GM12875 (cell line): ENCODE measurements around the gene PPM1E.
"Not testable (repeated sequence)": the region's sequence is repeated elsewhere in the genome, so short reads cannot be mapped to it uniquely, and the experiment has no call there.

Experiments used
- H3K4me3 ChIP-seq: one replicate; pipeline ENCODE4 v1.5.1; 2011; ENCODE audit warnings: low read depth, low read length, control low read depth
- TF ChIP-seq, protein P1 (sequence below): IDR thresholded peaks from 2 replicates; pipeline ENCODE4 v1.5.1; 2011; ENCODE audit warnings: low read depth, mild to moderate bottlenecking, control low read depth, inconsistent platforms, low read length, moderate library complexity, borderline replicate concordance; ENCODE audit not compliant: insufficient read depth

The PPM1E gene

DNA sequence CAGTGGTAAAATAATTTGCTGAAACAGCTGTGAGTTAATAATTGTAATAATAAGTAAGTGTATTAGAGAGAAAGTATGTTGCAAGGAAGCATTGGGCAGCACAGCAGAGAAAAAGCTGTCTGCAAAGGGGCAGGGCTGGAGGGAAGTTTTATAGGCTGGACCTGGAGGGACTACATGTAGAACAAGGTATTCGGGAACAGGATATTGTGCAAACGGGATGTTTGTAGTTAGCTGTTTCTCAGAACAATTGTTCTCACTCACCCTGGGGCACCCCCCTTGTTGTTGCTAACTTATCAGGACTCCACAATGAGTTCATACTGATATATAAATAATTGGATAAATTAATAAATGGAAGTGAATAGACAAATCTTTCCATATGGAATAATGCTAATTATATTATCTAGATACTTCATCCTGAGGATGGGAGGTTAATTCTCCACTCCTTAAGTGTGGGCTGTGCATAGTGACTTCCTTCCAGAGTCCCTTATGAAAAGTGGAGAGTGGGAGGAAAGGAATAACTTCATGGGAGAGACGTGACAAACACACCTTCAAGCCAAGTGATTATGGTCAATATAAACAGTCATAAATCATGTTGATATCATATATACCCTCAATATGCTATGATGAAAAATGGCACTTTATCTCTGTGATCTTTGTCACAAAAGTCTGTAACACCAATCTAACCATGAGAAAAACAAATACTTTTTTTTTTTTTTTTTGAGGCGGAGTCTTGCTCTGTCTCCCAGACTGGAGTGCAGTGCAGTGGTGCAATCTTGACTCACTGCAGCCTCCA is 85.4 kb downstream of the PPM1E start:
- no peak overlapping the region for H3K4me3 ChIP-seq
- TF ChIP-seq, protein P1, sequence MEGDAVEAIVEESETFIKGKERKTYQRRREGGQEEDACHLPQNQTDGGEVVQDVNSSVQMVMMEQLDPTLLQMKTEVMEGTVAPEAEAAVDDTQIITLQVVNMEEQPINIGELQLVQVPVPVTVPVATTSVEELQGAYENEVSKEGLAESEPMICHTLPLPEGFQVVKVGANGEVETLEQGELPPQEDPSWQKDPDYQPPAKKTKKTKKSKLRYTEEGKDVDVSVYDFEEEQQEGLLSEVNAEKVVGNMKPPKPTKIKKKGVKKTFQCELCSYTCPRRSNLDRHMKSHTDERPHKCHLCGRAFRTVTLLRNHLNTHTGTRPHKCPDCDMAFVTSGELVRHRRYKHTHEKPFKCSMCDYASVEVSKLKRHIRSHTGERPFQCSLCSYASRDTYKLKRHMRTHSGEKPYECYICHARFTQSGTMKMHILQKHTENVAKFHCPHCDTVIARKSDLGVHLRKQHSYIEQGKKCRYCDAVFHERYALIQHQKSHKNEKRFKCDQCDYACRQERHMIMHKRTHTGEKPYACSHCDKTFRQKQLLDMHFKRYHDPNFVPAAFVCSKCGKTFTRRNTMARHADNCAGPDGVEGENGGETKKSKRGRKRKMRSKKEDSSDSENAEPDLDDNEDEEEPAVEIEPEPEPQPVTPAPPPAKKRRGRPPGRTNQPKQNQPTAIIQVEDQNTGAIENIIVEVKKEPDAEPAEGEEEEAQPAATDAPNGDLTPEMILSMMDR = no peak

DNA sequence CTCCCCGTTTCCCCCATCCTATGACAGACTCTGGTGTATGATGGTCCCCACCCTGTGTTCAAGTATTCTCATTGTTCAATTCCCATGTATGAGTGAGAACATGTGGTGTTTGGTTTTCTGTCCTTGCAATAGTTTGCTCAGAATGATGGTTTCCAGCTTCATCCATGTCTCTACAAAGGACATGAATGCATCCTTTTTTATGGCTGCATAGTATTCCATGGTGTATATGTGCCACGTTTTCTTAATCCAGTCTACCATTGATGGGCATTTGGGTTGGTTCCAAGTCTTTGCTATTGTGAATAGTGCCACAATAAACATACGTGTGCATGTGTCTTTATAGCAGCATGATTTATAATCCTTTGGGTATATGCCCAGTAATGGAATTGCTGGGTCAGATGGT is 90.8 kb downstream of the PPM1E start:
- not testable (repeated sequence) for H3K4me3 ChIP-seq

DNA sequence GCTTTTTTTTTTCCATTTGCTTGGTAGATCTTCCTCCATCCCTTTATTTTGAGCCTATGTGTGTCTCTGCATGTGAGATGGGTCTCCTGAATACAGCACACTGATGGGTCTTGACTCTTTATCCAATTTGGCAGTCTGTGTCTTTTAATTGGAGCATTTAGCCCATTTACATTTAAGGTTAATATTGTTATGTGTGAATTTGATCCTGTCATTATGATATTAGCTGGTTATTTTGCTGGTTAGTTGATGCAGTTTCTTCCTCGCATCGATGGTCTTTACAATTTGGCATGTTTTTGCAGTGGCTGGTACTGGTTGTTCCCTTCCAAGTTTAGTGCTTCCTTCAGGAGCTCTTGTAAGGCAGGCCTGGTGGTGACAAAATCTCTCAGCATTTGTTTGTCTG is 94.5 kb downstream of the PPM1E start:
- H3K4me3 ChIP-seq = not testable (repeated sequence)

DNA sequence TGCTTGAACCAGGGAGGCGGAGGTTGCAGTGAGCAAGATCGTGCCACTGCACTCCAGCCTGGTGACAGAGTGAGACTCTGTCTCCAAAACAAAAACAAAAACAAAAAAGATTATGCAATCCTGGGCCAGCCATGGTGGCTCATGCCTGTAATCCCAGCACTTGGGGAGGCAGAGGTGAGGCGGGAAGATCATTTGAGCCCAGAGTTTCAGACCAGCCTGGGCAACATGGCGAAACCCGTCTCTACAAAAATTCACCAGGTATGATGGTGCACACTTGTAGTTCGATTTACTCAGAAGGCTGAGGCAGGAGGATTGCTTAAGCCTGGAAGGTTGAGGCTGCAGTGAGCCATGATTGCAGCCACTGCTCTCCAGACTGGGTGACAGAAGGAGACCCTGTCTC is 109.6 kb downstream of the PPM1E start:
- TF ChIP-seq, protein P1 = no peak
- H3K4me3 ChIP-seq = no peak overlapping the region

DNA sequence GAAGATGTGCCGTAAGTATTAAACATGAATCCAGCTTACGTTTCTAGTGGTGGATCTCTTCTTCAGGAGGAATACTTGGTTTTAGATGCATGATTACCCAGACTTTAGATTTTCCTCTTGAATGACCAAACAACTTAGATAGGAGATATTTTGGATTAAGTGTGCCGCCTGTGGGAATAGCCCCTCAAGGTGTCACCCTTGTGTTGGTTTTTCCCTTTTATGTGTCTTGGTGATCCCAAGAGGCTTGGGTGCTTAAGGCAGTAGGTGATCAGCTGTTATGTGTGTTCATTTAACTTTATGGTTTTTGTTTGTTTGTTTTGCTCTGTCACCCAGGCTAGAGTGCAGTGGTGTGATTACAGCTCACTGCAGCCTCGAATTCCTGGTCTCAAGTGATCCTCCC is 115.1 kb downstream of the PPM1E start:
- TF ChIP-seq, protein P1 = no peak
- H3K4me3 ChIP-seq = no peak overlapping the region

DNA sequence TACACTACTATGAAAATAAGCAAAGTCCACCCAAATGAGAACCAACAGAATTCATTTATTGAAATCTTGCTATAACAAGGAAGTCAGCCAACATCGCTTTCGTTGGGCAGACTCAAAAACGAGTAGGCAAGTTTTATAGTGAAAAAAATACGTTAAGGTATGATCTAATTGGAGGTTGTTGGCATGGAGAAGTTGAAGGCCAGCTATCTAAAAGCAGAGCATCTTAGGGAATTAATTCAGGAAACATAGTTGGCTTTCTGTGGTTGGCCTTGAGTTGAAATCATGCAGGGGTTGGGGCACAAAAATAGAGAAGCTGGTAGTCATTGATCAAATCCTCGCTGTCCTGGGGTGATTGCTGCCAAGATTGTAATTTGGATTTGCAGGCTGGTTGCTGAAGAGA is 118.3 kb downstream of the PPM1E start:
- TF ChIP-seq, protein P1 = no peak
- no peak overlapping the region for H3K4me3 ChIP-seq

DNA sequence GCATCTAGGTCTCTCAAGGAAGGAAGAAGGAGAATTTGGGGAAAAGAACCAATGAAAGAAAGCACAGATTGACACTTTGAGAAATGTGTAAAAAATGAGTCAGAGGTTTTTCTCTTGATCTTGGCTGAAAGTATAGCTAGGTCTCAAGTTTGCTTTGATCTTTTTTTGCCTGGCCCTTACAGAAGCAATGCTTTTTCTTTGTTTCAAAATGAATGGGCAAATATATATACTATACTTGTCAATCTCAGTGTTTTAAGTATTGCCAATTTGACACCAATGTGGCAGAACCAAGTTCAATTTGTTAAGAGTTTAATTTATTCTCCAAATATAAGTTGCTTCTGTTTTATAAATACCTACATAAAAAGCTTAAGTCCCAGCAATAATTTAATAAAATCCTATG is 119.6 kb downstream of the PPM1E start:
- H3K4me3 ChIP-seq = no peak overlapping the region
- TF ChIP-seq, protein P1 = no peak

DNA sequence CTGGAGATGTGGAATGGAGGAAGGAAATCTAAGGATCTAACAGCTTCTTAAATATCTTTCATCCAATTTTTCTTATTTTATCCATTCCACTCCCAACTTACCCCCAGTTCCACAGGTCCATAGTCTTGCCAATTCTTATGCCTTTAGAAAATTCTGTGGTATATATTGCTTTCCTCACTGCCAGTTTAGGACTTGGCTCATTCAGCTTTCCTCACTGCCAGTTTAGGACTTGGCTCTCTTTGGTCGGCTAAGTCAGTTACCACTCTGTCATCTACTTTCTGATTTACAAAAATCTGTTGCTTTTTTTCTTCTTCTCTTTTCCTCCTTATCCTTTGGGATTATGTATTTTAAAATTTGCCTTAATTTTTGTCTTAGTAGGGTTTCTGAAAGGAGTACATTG is 128.5 kb downstream of the PPM1E start:
- H3K4me3 ChIP-seq = no peak overlapping the region
- TF ChIP-seq, protein P1 = no peak
